Large intestine (tissue), 3 donors: ENCODE data around the gene CD84. TPM values are rescaled to one million over a fixed set of nuclear protein-coding genes. Genes with fewer than 3 reads are reported as not detected.
"Not testable (repeated sequence)": the region's sequence is repeated elsewhere in the genome, so short reads cannot be mapped to it uniquely, and the experiment has no call there.

Experiments
- DNase-seq, 2 donors: peaks; one replicate each; pipeline versions ENCODE4 v3.0.0 to v3.0.0-alpha.2; 2013
- H3K27ac ChIP-seq: one replicate; pipeline ENCODE4 v1.5.1; 2013; ENCODE audit warnings: low read length
- H3K27me3 ChIP-seq: 2 replicates; pipeline ENCODE4 v1.6.1; 2013; ENCODE audit warnings: low read length; ENCODE audit not compliant: control insufficient read depth, insufficient read depth
- H3K36me3 ChIP-seq: 2 replicates; pipeline ENCODE4 v1.6.1; 2013; ENCODE audit warnings: low read length; ENCODE audit not compliant: control insufficient read depth, insufficient read depth
- H3K4me1 ChIP-seq: one replicate; pipeline ENCODE4 v1.6.1; 2013; ENCODE audit warnings: low read length; ENCODE audit not compliant: control insufficient read depth, insufficient read depth
- H3K4me3 ChIP-seq: one replicate; pipeline ENCODE4 v1.5.1; 2013; ENCODE audit warnings: low read length
- H3K9me3 ChIP-seq: one replicate; pipeline ENCODE4 v1.6.1; 2013; ENCODE audit warnings: mild to moderate bottlenecking, low read depth, low read length, moderate library complexity; ENCODE audit not compliant: control insufficient read depth
- WGBS: methylation state at CpG from one replicate; pipeline ENCODE4 v1.1.5; 2013; ENCODE audit warnings: low lambda C conversion rate; ENCODE audit not compliant: insufficient coverage; 5-methylcytosine and 5-hydroxymethylcytosine counted together
- polyA plus RNA-seq: library from polyadenylated mRNA; unstranded; fragments of 120-200 nt; gene quantifications from one replicate; pipeline ENCODE4 v1.2.1, GENCODE V29; 2013

Gene CD84
- polyA plus RNA-seq, 1 donor: 1.7 TPM

DNA sequence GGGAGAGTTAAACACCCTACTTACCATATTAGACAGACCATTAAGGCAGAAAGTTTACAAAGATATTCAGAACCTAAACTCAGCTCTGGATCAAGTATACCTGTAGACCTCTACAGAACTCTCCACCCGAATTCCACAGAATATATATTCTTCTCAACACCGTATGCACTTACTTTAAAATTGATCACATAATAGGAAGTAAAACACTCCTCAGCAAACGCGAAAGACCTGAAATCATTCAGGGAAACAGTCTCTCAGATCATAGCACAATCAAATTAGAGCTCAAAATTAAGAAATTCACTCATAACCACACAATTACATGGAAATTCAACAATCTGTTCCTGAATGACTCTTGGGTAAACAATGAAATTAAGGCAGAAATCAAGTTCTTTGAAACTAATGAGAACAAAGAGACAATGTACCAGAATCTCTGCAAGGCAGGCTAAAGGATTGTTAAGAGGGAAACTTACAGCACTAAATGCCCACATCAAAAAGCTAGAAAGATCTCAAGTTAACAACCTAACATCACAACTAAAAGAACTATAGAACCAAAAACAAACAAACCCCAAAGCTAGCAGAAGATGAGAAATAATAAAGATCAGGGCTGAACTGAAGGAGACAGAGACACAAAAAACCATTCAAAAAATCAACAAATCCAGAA lies 19.1 kb downstream of the CD84 start:
- WGBS: 80% methylated on average over 2 of the region's 4 CpGs
- Histone ChIP-seq H3K4me1 (no peaks in the 10 kb centered on the region), H3K27me3 (no peaks in the 10 kb centered on the region), H3K4me3 (no peak overlapping the region), H3K36me3 (no peaks in the 10 kb centered on the region), H3K27ac (no peak overlapping the region), H3K9me3 (no peaks in the 10 kb centered on the region)
- no peak for DNase-seq

GRCh38 chr1:160559437-160559836 lies 19.9 kb downstream of the CD84 start:
- H3K4me1 ChIP-seq, H3K27me3 ChIP-seq, H3K9me3 ChIP-seq, H3K27ac ChIP-seq, H3K36me3 ChIP-seq, DNase-seq, H3K4me3 ChIP-seq: not testable (repeated sequence)
- no CpG with 5 or more reads among the region's 3 CpGs for WGBS

GRCh38 chr1:160558660-160559380 lies 20.5 kb downstream of the CD84 start:
- 71% methylated on average over 2 of the region's 4 CpGs for WGBS
- Histone ChIP-seq H3K36me3 (no peaks in the 10 kb centered on the region), H3K27ac (no peak overlapping the region), H3K4me1 (no peaks in the 10 kb centered on the region), H3K4me3 (no peak overlapping the region), H3K27me3 (no peaks in the 10 kb centered on the region), H3K9me3 (no peaks in the 10 kb centered on the region)
- no peak for DNase-seq

GRCh38 chr1:160553778-160554177 lies 25.5 kb downstream of the CD84 start:
- H3K36me3 ChIP-seq: no peaks in the 10 kb centered on the region
- WGBS: no CpG with 5 or more reads among the region's 4 CpGs

DNA sequence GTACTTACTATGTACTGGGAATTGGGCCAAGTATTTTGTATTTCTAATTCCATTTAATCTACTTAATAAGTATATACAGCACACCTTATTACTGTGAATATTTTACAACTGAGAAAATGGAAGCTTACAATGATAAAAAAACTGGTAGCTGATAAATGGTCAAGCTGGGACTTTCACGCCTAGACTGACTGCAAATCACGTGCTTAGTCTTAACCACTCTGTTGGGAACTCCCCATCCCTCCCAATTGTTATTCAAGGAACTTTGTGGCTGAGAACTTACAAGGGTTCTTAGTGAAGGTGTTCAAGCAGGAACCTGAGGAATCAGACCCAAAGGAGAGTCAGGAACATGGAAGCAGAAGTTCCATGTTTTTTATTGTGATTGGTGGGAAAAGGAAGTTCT lies 26.9 kb downstream of the CD84 start:
- no peak for DNase-seq
- Histone ChIP-seq H3K4me1 (no peaks in the 10 kb centered on the region), H3K4me3 (no peak overlapping the region), H3K27ac (no peak overlapping the region), H3K27me3 (no peaks in the 10 kb centered on the region), H3K36me3 (no peaks in the 10 kb centered on the region), H3K9me3 (no peaks in the 10 kb centered on the region)
- WGBS: no CpG with 5 or more reads among the region's 2 CpGs

More at GRCh38 chr1:160553778-160554177, 25.5 kb downstream of the CD84 start:
- H3K27me3 ChIP-seq: no peaks in the 10 kb centered on the region
- H3K27ac ChIP-seq: no peak overlapping the region
- H3K4me1 ChIP-seq: no peaks in the 10 kb centered on the region
- no peak overlapping the region for H3K4me3 ChIP-seq
- no peaks in the 10 kb centered on the region for H3K9me3 ChIP-seq
- no peak for DNase-seq

DNA sequence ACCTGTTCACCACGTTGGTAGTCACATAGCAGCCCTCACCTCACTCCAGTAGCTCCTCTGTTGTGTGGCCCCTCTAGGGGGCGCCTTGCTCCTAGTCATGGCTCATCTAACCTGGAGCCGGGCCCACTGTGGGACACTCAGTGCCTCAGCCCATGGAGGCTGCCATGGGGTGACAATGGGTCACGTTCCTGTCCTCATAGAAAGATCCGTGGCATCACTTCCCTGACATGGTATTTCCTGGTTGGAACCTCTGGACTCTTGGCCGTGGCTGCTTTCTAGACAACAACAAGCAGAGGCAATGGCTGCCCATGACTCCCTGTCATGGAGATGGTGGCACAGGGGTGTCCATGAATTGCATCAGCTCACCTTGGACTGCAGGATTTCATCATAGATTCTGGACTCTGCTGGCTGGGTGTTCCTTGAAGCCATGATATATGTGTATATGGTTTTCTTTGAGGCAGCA lies 28.7 kb downstream of the CD84 start:
- Histone ChIP-seq H3K27me3 (no peaks in the 10 kb centered on the region), H3K36me3 (no peaks in the 10 kb centered on the region), H3K27ac (no peak overlapping the region), H3K4me3 (no peak overlapping the region), H3K9me3 (no peaks in the 10 kb centered on the region), H3K4me1 (no peaks in the 10 kb centered on the region)
- WGBS: no CpG with 5 or more reads among the region's 6 CpGs
- no peak for DNase-seq

- peaks cover 8% of the 10 kb centered on the region for H3K4me1 ChIP-seq
- H3K9me3 ChIP-seq: no peaks in the 10 kb centered on the region
- H3K4me3 ChIP-seq: no peak overlapping the region
- no peak overlapping the region for H3K27ac ChIP-seq
- DNase-seq: no peak
- H3K27me3 ChIP-seq: no peaks in the 10 kb centered on the region
- H3K36me3 ChIP-seq: no peaks in the 10 kb centered on the region
- no CpG with 5 or more reads among the region's 3 CpGs for WGBS
These were observed 29.7 kb downstream of the CD84 start for GRCh38 chr1:160549665-160550006.

DNA sequence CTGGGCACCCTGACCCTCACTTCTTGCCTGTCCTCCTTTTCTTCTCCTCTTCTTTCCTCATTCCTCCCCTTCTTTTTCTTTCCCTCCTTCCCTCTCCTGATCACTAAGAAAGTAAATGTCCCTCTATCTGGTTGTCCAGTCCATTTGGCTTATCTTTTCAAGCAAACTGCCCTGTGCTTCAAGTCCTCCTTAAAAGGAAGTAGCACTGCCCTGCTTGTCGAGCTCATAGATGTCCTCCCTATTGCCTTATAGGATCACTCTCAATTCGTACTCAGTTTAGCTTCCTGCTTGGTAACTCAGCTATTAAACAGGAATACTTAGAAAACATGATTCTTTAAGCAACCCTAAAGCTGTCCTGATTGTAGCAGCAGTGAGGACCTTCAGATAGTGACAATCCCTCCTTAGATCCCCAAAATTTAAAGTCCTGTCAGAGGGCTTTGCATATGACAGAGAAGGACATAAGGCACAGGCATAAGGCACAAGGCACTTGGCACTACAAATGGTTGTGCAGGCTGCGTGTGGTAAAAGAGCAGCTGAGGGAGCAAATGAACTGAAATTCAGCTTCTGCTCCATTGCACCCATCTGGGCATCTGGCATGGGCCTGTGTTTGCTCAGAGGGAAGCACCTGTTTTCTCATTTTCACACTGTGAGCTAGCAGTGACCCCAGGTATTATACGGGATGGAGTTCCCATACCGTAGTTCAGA lies 30.2 kb downstream of the CD84 start:
- Histone ChIP-seq H3K36me3 (no peaks in the 10 kb centered on the region), H3K4me3 (no peak overlapping the region), H3K9me3 (no peaks in the 10 kb centered on the region), H3K27me3 (no peaks in the 10 kb centered on the region), H3K4me1 (peaks cover 12% of the 10 kb centered on the region), H3K27ac (no peak overlapping the region)
- no CpG with 5 or more reads among the region's 5 CpGs for WGBS
- no peak for DNase-seq

DNA sequence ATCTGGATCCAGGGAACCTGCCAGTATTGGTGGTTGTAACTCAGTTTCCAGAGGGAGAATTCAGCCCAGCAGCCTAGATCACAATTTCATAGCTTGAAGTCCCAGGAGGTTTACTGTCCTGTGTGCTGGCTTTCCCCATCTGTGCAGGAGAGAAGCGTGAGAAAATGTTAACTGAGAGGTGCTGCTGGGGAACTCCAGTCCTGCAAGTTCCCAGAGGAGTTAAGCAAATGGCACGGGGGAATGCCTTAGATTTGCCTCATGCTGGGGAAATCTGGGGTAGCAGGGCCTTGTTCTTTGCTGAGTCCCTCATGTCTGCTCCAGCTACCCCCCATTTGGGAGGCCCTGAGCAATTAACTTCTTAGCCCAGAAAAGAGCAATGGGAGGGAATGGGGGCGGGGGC lies 31.1 kb downstream of the CD84 start:
- DNase-seq: no peak
- no CpG with 5 or more reads among the region's 3 CpGs for WGBS
- no peaks in the 10 kb centered on the region for H3K9me3 ChIP-seq
- H3K27me3 ChIP-seq: no peaks in the 10 kb centered on the region
- H3K4me3 ChIP-seq: no peak overlapping the region
- peaks cover 17% of the 10 kb centered on the region for H3K4me1 ChIP-seq
- H3K27ac ChIP-seq: no peak overlapping the region
- H3K36me3 ChIP-seq: no peaks in the 10 kb centered on the region

- no CpG with 5 or more reads among the region's 4 CpGs for WGBS
These were observed 31.9 kb downstream of the CD84 start for GRCh38 chr1:160547422-160547821.

More at GRCh38 chr1:160547422-160547821, 31.9 kb downstream of the CD84 start:
- no peaks in the 10 kb centered on the region for H3K36me3 ChIP-seq
- H3K27me3 ChIP-seq: no peaks in the 10 kb centered on the region
- no peak overlapping the region for H3K4me3 ChIP-seq
- no peak overlapping the region for H3K27ac ChIP-seq
- no peak for DNase-seq
- peaks cover 25% of the 10 kb centered on the region for H3K4me1 ChIP-seq
- H3K9me3 ChIP-seq: no peaks in the 10 kb centered on the region
